ENCODE results near the gene MYO10. TPM values are rescaled to one million over a fixed set of nuclear protein-coding genes. Genes with fewer than 3 reads are reported as not detected.

MYO10 gene
- total and polyA plus RNA-seq, 2 of the 8 experiments (the other 6 are each of a cell fraction or from before 2014, with no cell fraction given) = 21.5 to 107 TPM

- Histone ChIP-seq H3K9ac (replicated peaks in 1 of 4; ENCODE audit: extremely low read depth in 1 of 4, low read depth in 3 of 4, low read length in 3 of 4) (no peak overlapping the region), H3K9me3 (ENCODE audit: insufficient read depth in 2 of 2, low read depth in 1 of 2, low read length in 1 of 2) (no peaks in the 10 kb centered on the region), H3K27me3 (replicated peaks in 1 of 4; ENCODE audit: control insufficient read depth in 3 of 4, extremely low read depth in 1 of 4, insufficient read depth in 3 of 4, low read length in 3 of 4) (no peaks in the 10 kb centered on the region), H4K91ac (replicated peaks; ENCODE audit: insufficient read length, low read length) (no peak overlapping the region), H2BK5ac (ENCODE audit: low read depth, low read length) (no peak overlapping the region), H3K23ac (ENCODE audit: insufficient read length) (no peak overlapping the region), H3K36me3 (ENCODE audit: control insufficient read depth in 2 of 4, insufficient read depth in 4 of 4, low read length in 3 of 4) (no peaks in the 10 kb centered on the region), H2AK5ac (ENCODE audit: low read depth, low read length) (no peak overlapping the region), H2AFZ (ENCODE audit: low read length) (no peak overlapping the region), H3K79me1 (ENCODE audit: low read depth, low read length) (no peaks in the 10 kb centered on the region), H3K27ac (ENCODE audit: low read depth, low read length) (no peak overlapping the region), H3K23me2 (ENCODE audit: low read depth, low read length) (no peaks in the 10 kb centered on the region), H3K18ac (ENCODE audit: extremely low read depth, low read length) (no peak overlapping the region), H2BK20ac (ENCODE audit: low read length) (no peak overlapping the region), H3K4me1 (replicated peaks in 1 of 4; ENCODE audit: control insufficient read depth in 3 of 4, insufficient read depth in 4 of 4, low read length in 3 of 4) (no peaks in the 10 kb centered on the region), H2BK12ac (ENCODE audit: low read depth, low read length) (no peak overlapping the region), H4K5ac (ENCODE audit: insufficient read length, low read depth, low read length) (no peak overlapping the region), H3K79me2 (ENCODE audit: control insufficient read depth in 1 of 2, insufficient read depth in 2 of 2, low read length in 2 of 2) (no peaks in the 10 kb centered on the region), H3K14ac (ENCODE audit: insufficient read length) (no peak overlapping the region), H4K8ac (ENCODE audit: extremely low read depth, insufficient read depth, low read length) (no peak overlapping the region), H2BK120ac (replicated peaks; ENCODE audit: low read depth, low read length) (no peak overlapping the region), H3K4ac (replicated peaks; ENCODE audit: insufficient read length, low read depth, low read length) (no peak overlapping the region), H3K56ac (replicated peaks; ENCODE audit: insufficient read length, low read depth, low read length) (no peak overlapping the region), H3K4me2 (ENCODE audit: insufficient read depth in 1 of 2, low read depth in 2 of 2, low read length in 2 of 2) (no peak overlapping the region), H4K20me1 (replicated peaks in 1 of 2; ENCODE audit: control insufficient read depth in 1 of 2, insufficient read depth in 2 of 2, low read length in 2 of 2) (no peaks in the 10 kb centered on the region), H3K4me3 (ENCODE audit: extremely low read depth in 1 of 4, insufficient read depth in 2 of 4, low read depth in 3 of 4, low read length in 4 of 4) (no peak overlapping the region), H2BK15ac (ENCODE audit: low read length) (no peak overlapping the region)
- ChIA-PET CTCF (ENCODE audit: partially characterized antibody) (interaction anchor here (0.6 to 0.7 kb wide), 3 partner anchors 65 to 358 kb away, joined by 3 to 5 read pairs (median 3); no protein-coding TSS in a partner anchor), POLR2A (ENCODE audit: partially characterized antibody) (no interaction called here)
- no peak for FAIRE-seq
- DNase-seq (ENCODE audit: low read depth in 1 of 2, low spot score in 2 of 2) = no peak
- WGBS, 2 experiments (ENCODE audit: extremely low coverage in 1 of 2, insufficient coverage in 1 of 2, insufficient read length in 1 of 2, insufficient replicate concordance in 2 of 2, low coverage in 1 of 2, low lambda C conversion rate in 2 of 2, missing lambda C conversion rate in 1 of 2) = 92% methylated on average over 1 of the region's 1 CpG; no CpG with 5 or more reads in 1 of the 2 experiments
- TF ChIP-seq BRCA1 (IDR thresholded peaks at IDR 0.05; ENCODE audit: low read depth, low read length) = no peak
- no peak for TF ChIP-seq CBX8 (IDR thresholded peaks at IDR 0.05; ENCODE audit: borderline replicate concordance, low read depth, low read length)
- no peak for TF ChIP-seq SIX5 (IDR thresholded peaks at IDR 0.05; ENCODE audit: low read depth, low read length)
- TF ChIP-seq TBP (IDR thresholded peaks at IDR 0.05; ENCODE audit: low read depth, low read length) = no peak
- TF ChIP-seq MAFK (IDR thresholded peaks at IDR 0.05; ENCODE audit: low read depth, low read length) = no peak
- TF ChIP-seq CTCF (IDR thresholded peaks at IDR 0.05; ENCODE audit: control extremely low read depth in 1 of 3, insufficient read depth in 1 of 3, low read depth in 1 of 3, low read length in 3 of 3) = no peak
- no peak for TF ChIP-seq JUND (IDR thresholded peaks at IDR 0.05; ENCODE audit: low read length)
- no peak for TF ChIP-seq BCL11A (IDR thresholded peaks at IDR 0.05; ENCODE audit: low read depth in 2 of 2, low read length in 2 of 2)
- no peak for TF ChIP-seq SIRT6 (IDR thresholded peaks at IDR 0.05; ENCODE audit: low read length)
- TF ChIP-seq POLR2AphosphoS5 (IDR thresholded peaks at IDR 0.05; ENCODE audit: low read depth, low read length) = no peak
- TF ChIP-seq SP2 (IDR thresholded peaks at IDR 0.05; ENCODE audit: low read length) = no peak
- no peak for TF ChIP-seq SP4 (IDR thresholded peaks at IDR 0.05; ENCODE audit: low read length)
- TF ChIP-seq PHF8 (conservative IDR thresholded peaks at IDR 0.05; ENCODE audit: low read depth, low read length) = no peak
- TF ChIP-seq CEBPB (IDR thresholded peaks at IDR 0.05; ENCODE audit: low read depth, low read length) = no peak
These were observed 29.5 kb upstream of the MYO10 start for GRCh38 chr5:16965581-16965980.
